ENCODE measurements around the gene MOB4.
A peak's percentile ranks its signal among the peaks of the same experiment; 100 is the strongest.

The MOB4 gene

GRCh38 chr2:197591339-197592072, 75.6 kb downstream of the MOB4 start:
- DNase-seq (ENCODE audit: low read depth) = no peak

DNA sequence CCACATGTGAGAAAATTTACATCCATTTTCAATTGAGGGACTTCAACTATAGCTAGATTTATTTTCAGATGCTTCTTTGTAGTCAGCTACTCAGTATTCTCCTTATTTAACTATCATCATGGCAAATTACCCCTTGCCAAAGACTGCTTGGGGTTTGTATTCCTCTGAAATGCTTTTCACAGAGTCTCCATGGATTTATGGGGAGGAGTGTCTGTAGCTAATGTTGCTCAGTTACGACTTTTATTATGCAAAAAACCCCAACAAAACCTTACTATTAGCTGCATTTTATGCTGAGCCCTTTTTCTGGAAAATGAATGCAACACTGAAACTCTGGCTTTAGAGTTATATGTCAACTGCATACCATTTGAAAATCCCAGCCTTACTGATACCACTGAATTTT, 80.9 kb downstream of the MOB4 start:
- H3K4me3 ChIP-seq (ENCODE audit: low read depth, low read length) = no peak overlapping the region
- TF ChIP-seq, protein P1, sequence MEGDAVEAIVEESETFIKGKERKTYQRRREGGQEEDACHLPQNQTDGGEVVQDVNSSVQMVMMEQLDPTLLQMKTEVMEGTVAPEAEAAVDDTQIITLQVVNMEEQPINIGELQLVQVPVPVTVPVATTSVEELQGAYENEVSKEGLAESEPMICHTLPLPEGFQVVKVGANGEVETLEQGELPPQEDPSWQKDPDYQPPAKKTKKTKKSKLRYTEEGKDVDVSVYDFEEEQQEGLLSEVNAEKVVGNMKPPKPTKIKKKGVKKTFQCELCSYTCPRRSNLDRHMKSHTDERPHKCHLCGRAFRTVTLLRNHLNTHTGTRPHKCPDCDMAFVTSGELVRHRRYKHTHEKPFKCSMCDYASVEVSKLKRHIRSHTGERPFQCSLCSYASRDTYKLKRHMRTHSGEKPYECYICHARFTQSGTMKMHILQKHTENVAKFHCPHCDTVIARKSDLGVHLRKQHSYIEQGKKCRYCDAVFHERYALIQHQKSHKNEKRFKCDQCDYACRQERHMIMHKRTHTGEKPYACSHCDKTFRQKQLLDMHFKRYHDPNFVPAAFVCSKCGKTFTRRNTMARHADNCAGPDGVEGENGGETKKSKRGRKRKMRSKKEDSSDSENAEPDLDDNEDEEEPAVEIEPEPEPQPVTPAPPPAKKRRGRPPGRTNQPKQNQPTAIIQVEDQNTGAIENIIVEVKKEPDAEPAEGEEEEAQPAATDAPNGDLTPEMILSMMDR (IDR thresholded peaks at IDR 0.05; ENCODE audit: insufficient read depth, low read depth, low read length, missing control alignments) = no peak
- no peak for DNase-seq (ENCODE audit: low read depth)

More at GRCh38 chr2:197591339-197592072, 75.6 kb downstream of the MOB4 start:
- no peak overlapping the region for H3K4me3 ChIP-seq (ENCODE audit: low read depth, low read length)
- TF ChIP-seq, protein P1 (IDR thresholded peaks at IDR 0.05; ENCODE audit: insufficient read depth, low read depth, low read length, missing control alignments) = no peak

GRCh38 chr2:197597166-197597565, 81.3 kb downstream of the MOB4 start:
- no peak for DNase-seq (ENCODE audit: low read depth)
- TF ChIP-seq, protein P1 (IDR thresholded peaks at IDR 0.05; ENCODE audit: insufficient read depth, low read depth, low read length, missing control alignments) = no peak
- no peak overlapping the region for H3K4me3 ChIP-seq (ENCODE audit: low read depth, low read length)

DNA sequence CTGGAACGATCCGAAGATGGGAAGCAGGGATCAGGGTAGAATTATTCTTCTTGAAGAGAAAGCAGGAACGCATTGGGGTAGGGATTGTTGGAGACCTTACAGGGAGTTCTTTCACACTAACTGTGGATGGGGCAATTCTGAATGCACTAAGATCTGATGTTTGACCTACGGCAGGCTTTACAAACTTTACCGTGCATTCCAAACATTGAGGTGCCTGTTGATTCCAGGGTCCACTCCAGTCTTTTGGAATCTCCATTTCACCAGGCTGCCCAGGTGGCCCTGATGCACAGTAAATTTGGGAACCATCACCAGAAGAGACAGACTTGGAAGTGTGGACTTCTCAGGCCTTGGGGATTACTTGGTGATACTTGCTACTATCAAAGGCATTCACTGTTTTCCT, 82.6 kb downstream of the MOB4 start:
- H3K4me3 ChIP-seq (ENCODE audit: low read depth, low read length) = no peak overlapping the region
- no peak for DNase-seq (ENCODE audit: low read depth)
- TF ChIP-seq, protein P1 (IDR thresholded peaks at IDR 0.05; ENCODE audit: insufficient read depth, low read depth, low read length, missing control alignments) = no peak

- TF ChIP-seq, protein P1 (IDR thresholded peaks at IDR 0.05; ENCODE audit: insufficient read depth, low read depth, low read length, missing control alignments) = peak; percentile 32
- peak; percentile 75 for DNase-seq (ENCODE audit: low read depth)
- no peak overlapping the region for H3K4me3 ChIP-seq (ENCODE audit: low read depth, low read length)
These were observed 83.6 kb downstream of the MOB4 start for GRCh38 chr2:197599285-197599965.

- peak; percentile 61 for DNase-seq (ENCODE audit: low read depth)
- no peak overlapping the region for H3K4me3 ChIP-seq (ENCODE audit: low read depth, low read length)
- TF ChIP-seq, protein P1 (IDR thresholded peaks at IDR 0.05; ENCODE audit: insufficient read depth, low read depth, low read length, missing control alignments) = no peak
These were observed 84.4 kb downstream of the MOB4 start for GRCh38 chr2:197600306-197600705.

All from GM12865 (cell line).